NCI-H1930 (cell line): ENCODE data around the gene DPEP3.

Experiments used
- DNase-seq, 2 experiments: peaks; one replicate each; lab custom pipeline; 2025; lab: John Stamatoyannopoulos, UW

The DPEP3 gene

GRCh38 chr16:67966549-67967182 is 13.6 kb downstream of the DPEP3 start:
- no peak for DNase-seq

DNA sequence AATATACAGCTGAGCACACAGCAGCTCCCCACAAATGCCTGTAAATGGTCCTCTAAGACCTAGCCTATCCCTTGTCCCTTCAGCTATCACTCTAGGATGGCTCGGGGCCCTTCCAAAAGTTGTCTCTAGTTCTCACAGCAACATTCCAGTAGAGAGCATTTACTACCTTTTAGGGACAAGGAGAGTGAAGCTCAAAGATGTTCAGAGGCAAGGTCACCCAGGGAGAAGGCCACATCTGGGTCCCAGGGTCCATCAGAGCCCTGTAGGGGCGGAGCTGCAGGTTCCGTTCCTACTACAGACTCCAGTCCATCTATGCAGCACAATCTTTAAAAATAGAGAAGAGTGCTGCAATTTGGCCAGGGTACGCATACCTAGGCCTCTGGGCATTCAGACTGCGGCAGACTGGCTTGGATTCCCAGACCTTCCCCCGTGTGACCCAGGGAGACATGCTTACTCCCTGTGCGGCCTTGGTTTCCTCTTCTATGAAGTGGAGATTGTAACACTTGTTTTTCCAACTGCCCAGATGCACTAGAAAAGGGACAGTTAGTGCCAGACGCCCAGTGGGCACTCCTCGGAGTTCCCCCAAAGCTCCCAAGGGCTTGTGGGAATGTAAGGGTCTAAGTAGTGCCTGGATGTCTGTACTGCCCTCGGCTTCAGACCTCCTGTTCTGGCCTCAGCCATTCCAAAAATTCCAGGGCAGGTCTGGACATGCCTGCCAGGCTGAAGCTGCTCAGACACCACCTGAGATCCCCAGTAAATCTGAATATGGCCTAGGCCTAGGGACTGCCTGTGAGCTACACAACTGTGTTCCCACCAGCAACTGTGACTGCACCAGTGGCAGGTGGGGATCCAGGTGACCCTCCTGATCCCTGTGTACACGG is 14.4 kb downstream of the DPEP3 start:
- DNase-seq, result no peak

- DNase-seq, result no peak
Observed at GRCh38 chr16:67964477-67965131, 15.7 kb downstream of the DPEP3 start.

DNA sequence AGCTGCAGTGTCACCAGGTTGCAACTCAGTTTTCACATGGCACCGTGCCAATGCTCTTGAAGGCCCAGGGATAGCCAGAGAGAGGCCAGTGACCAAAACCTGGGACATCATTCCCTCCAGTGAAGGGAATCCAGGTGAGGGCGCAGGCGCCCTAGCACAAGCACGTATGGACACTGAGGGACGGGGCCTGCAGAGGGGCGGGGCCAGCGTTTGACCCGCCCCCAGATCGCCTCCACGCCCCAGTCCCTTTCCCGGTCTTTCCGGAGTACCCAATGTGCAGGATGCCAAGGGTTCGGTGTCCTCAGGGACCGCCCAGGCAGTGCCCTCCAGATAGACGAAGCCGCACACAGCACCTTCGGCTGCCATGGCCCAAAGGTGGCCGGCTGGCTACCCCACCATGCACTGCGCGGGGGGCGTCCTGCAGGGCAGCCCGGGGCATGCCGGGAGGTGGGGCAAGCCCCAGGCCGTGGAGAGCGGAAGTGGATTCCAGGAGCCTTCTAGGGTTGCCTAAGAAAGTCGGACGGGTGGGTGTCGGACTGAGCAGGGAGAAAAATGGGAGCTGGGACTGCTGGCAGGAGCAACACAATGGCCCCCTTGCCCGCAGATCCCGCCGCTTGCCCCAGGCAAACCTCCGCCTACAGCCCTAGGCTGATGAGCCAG is 16.5 kb downstream of the DPEP3 start:
- DNase-seq, result no peak

- DNase-seq, result no peak
Observed at GRCh38 chr16:67963292-67963661, 17.0 kb downstream of the DPEP3 start.

- no peak for DNase-seq
Observed at GRCh38 chr16:67962135-67962534, 18.2 kb downstream of the DPEP3 start.

DNA sequence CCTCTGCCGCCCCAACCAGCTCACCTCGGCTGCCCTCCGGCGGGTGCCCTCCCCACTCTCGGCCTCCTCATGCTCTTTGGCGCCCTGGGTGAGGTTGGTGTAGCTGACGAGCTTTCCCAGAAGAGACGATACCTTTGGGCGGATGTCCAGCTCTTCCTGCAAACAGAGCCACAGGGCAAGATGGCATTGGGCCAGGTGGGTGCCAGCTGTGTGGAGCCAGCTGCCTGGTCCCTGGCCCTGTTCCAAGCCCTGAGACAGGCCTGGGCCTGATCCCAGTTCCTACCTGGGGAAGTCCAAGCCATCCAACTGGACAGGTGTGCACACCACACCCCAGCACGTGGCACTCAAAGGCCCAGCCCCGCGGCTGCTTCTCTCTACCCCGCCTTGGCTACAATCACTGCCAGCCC is 18.7 kb downstream of the DPEP3 start:
- no peak for DNase-seq

GRCh38 chr16:67959536-67960329 is 20.6 kb downstream of the DPEP3 start:
- DNase-seq, result no peak

DNA sequence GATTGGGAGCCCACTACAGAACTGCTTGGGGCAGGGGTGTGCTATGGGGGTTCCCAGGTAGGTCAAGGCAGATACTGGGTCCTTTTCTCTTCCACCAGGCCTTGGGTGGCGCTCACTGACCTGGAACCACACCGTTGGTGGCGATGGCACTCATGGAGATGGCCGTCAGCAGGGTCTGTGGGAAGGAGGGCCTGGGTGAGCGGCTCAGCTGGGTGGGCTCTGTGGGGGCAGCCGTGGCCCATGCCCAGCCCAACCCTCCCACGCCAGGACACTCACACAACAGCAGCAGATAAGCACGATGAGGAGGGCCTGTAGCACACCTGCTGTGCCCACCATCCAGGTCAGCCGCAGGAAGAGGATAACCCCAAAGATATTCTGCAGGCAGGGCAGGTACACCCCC is 22.7 kb downstream of the DPEP3 start:
- DNase-seq, result no peak

GRCh38 chr16:67954421-67955196 is 25.7 kb downstream of the DPEP3 start:
- DNase-seq, result no peak

GRCh38 chr16:67953641-67954375 is 26.5 kb downstream of the DPEP3 start:
- DNase-seq, result no peak

DNA sequence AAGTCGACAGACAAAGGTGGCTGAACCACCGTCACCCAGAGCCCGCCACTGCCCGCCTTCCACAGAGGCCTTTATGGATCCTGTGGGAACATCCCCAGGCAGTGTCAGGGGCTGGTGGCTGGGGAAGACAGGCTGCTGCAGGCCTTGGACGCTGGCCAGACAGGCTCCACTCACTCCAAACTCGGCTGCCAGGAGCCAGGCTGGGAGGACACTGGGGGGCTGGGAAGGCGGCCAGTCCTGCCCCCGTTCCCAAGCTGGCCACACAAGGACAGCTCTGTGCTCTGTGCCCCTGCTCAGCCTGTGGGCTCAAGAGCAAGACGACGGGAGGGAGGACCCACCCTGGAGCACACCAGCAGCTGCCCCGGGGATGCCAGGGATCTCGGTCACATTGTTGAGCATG is 28.8 kb downstream of the DPEP3 start:
- no peak for DNase-seq

DNA sequence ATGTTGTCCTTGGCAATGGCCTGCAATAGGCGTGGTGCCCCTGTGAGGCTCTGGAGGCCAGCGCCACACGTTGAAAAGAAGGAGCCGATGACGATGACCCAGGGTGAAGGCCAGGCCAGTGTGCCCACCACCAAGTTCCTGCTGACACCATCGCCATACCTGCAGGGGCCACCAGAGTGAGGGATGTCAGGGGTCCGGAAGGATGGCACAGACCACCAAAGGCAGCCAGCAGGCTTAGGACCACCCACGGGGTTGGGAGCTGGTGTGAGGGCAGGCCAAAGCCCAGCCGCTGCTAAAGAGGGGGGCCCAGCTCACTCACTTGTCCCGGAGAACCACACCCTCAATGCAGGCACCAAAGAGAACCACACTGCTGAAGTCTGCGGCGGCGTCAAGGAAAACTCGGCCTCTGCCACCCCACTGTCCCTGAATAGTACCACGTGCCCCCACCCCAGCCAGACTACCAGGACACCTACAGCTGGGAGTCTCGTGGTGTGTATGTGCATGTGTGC is 29.9 kb downstream of the DPEP3 start:
- no peak for DNase-seq

DNA sequence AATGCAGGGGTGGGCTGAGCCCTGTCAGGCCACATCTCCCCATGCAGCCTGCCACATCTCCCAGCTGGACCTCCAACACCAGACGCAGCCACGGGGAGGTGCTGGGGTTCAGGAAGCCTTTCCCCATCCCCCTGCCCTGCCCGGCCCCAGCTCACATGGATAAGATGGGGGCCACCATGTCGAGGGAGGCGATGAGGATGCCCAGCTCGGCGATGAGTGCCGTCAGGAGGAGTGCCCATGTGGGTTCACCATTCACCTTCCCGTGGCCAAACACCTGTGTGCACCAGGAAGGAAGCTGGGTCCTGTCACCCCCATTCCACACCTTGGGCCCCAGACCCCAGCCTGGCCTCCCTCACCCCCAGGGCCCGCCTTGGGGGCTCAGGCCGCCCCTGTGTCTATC is 30.7 kb downstream of the DPEP3 start:
- DNase-seq, result no peak

GRCh38 chr16:67948015-67948414 is 32.3 kb downstream of the DPEP3 start:
- no peak for DNase-seq

GRCh38 chr16:67946966-67947558 is 33.2 kb downstream of the DPEP3 start:
- no peak for DNase-seq

- DNase-seq, result no peak
Observed at GRCh38 chr16:67946128-67946569, 34.1 kb downstream of the DPEP3 start.

DNA sequence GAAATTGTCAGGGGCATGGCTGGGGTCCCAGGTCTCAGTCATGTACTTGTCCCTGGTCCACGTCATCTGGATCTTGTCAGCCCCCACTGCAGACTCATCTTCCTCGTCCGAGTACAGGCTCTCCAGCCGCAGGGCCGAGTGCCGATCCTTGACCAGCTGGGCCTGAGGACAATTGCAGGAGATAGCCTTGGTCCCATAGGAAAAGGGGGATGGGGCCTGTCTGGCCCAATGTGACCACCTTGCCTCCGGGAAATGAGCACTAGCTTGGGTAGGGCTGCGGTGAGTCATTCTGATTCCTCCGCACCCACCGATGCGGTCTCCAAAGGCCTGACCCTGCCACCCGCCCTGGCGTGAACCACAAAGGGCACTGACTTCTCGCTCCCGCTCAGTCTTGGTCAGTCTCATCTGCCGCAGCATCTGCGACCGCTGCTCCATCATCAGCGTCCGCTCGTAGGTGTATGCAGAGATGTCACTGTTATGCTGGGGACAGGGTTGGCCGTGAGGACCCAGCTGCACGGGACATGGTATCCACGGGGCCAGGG is 34.8 kb downstream of the DPEP3 start:
- DNase-seq, result no peak

GRCh38 chr16:67944690-67945391 is 35.5 kb downstream of the DPEP3 start:
- no peak for DNase-seq
